DMS53 (cell line): Measurements from ENCODE around the gene DNAJC5.
"Not testable (repeated sequence)": the region's sequence is repeated elsewhere in the genome, so short reads cannot be mapped to it uniquely, and the experiment has no call there.

Source experiments
- DNase-seq: peaks from one replicate; lab custom pipeline; 2025; lab: John Stamatoyannopoulos, UW

The DNAJC5 gene

GRCh38 chr20:63894358-63895201 is at the start of gene DNAJC5:
Gene DNAJC5 (plus strand): TSS chr20:63895126. CDS start chr20:63928346, 33,220 bp downstream.
- DNase-seq = peak; percentile 97

- no peak for DNase-seq
Measured at GRCh38 chr20:63846128-63846771, 48.7 kb upstream of the DNAJC5 start.

- no peak for DNase-seq
Measured at GRCh38 chr20:63846888-63847236, 48.1 kb upstream of the DNAJC5 start.

GRCh38 chr20:63847237-63848002 is 47.5 kb upstream of the DNAJC5 start:
- no peak for DNase-seq

GRCh38 chr20:63848003-63848911 is 46.7 kb upstream of the DNAJC5 start:
- no peak for DNase-seq

GRCh38 chr20:63850689-63851547 is 44.0 kb upstream of the DNAJC5 start:
- no peak for DNase-seq

- not testable (repeated sequence) for DNase-seq
Measured at GRCh38 chr20:63851548-63851943, 43.4 kb upstream of the DNAJC5 start.

- DNase-seq = not testable (repeated sequence)
Measured at GRCh38 chr20:63853733-63854068, 41.2 kb upstream of the DNAJC5 start.

GRCh38 chr20:63854069-63854765 is 40.7 kb upstream of the DNAJC5 start:
- DNase-seq = no peak

- DNase-seq = no peak
Measured at GRCh38 chr20:63854766-63855362, 40.1 kb upstream of the DNAJC5 start.

GRCh38 chr20:63855363-63856097 is 39.4 kb upstream of the DNAJC5 start:
- DNase-seq = no peak

- DNase-seq = no peak
Measured at GRCh38 chr20:63856098-63856511, 38.8 kb upstream of the DNAJC5 start.

GRCh38 chr20:63857764-63858392 is 37.0 kb upstream of the DNAJC5 start:
- no peak for DNase-seq

- peak; percentile 42 for DNase-seq
Measured at GRCh38 chr20:63858393-63859165, 36.3 kb upstream of the DNAJC5 start.

- DNase-seq = no peak
Measured at GRCh38 chr20:63859166-63859699, 35.7 kb upstream of the DNAJC5 start.

- no peak for DNase-seq
Measured at GRCh38 chr20:63860325-63861051, 34.4 kb upstream of the DNAJC5 start.
